GM19043 (cell line): ENCODE measurements around the gene SCYGR7.
"Not testable (repeated sequence)": the region's sequence is repeated elsewhere in the genome, so short reads cannot be mapped to it uniquely, and the experiment has no call there.

Experiments used
- ATAC-seq: cut with Tn5 transposase; IDR thresholded peaks from one replicate; pipeline ENCODE4 v1.9.1; 2021; ENCODE audit warnings: low read depth; ENCODE audit not compliant: unreplicated experiment

Gene SCYGR7

DNA sequence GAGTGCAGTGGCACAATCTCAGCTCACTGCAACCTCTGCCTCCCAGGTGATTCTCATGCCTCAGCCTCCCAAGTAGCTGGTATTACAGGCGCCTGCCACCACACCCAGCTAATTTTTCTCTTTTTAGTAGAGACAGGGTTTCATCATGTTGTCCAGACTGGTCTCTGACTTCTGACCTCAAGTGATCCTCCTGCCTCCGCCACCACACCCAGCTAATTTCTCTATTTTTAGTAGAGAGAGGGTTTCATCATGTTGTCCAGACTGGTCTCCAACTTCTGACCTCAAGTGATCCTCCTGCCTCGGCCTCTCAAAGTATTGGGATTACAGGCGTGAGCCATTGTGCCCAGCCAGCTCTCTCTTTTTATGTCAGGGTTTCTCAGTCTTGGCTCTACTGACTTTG, 28.1 kb downstream of the SCYGR7 start:
- ATAC-seq = not testable (repeated sequence)

DNA sequence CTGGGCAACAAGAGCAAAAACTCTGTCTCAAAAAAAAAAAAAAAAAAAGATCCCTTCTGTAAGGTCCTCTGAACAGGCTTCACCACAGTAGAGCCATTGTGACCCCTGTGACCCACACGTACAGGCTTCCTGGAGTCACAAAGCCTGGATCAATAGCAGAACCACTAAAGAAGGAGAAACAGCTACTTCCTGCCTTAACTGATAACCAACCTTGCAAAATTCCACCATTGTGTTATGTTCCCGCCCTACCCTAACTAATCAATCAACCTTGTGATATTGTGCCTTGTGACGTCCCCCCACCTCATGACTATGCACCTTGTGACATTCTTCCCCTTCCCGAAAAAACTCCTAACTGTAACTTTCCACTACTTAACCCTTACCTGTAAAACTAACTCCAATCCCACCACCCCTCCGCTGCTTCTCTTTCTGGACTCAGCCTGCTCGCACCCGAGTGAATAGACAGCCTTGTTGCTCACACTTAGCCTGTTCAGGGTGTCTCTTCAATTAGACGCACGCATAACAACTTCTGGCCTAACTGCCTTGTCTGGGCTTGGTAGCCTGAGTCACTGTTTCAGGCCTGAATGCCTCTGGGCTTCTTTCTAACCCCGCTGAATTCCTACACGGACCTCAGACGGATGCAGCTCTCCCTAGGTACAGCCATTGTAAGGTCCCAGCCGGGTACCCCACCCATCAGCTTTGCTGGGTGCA, 31.4 kb downstream of the SCYGR7 start:
- no peak for ATAC-seq

DNA sequence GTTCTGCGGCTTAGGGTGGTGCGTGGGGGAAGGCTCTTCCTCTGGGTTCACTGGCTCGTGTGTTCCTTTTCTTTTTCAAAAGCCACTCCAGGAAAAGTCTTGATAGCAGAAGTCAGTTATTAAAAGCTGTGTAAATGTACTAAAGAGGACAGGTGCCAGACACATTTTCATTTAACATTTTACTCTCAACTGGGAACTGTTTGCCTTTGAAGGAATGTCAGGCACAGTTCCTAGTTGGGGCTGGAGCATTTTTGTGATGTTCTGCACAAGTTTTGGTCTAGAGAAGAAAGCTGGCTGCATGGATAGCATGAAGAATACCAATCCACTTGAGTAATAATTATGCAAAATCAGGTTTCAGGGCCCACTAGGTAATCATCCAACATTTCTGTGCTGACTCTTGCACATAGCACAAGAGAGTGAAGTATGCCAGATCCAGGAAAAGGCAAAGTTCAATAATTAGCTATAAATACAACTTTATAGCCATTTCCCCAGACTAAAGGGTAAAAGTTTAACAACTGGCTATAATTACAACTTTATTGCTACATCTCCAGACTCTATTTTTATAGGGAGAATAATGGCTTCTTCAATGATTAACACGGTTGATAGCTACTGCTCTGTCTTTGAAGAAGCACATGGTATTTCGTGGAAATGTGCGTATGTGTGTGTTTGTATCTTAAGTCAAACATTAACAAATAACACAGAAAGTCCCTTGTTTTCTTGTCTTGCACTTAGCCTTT, 33.8 kb downstream of the SCYGR7 start:
- no peak for ATAC-seq

DNA sequence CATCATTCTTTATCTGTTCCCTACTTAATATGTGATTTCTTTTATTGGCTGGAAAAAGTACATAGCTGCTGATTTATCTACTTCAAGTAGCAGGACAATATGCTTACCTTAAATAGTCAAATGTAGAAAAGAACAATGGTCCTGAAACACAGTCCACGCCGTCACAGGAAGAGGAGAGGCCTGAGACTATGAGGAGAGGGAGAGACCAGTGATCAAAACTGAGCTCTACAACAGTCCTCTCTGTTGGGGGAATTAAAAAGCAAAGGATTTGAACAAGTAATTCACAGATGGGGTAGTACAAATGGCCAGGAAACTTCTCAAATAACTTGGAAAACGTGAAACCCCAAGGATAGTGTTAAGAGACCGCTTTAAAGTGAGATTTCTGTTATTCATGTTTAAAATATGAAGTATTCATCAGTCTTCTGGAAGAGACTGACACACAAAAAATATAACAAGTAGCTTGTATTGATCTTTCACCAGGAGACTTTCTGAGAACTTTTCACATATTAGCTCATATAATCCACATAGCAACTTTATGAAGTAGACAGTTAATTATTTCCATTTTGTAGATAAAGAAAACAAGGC, 37.7 kb downstream of the SCYGR7 start:
- ATAC-seq = no peak

DNA sequence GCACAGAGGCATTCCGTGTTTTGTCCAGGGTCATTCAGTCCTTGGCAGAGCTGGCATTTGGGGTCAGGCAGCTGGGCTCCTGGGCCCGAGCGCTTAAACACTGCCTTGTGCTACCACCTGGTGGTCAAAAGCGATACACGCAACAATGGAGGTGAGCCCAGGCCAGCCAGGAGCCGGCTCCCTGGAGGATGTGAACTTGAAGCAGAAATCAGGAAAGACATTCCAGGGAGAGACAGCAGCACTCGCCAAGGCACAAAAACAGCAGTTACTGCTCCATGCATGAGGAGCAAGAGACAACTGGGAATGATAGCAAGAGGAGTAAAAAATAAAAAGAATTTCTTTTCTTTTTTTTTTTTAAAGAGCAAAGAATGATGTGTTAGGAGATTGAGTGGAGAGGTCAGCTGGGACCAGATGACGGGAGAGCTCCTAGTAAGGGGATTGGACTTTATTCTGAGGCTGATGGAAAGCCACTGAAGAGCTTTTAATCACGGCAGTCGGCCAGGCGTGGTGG, 38.3 kb downstream of the SCYGR7 start:
- peak; percentile 97 for ATAC-seq

DNA sequence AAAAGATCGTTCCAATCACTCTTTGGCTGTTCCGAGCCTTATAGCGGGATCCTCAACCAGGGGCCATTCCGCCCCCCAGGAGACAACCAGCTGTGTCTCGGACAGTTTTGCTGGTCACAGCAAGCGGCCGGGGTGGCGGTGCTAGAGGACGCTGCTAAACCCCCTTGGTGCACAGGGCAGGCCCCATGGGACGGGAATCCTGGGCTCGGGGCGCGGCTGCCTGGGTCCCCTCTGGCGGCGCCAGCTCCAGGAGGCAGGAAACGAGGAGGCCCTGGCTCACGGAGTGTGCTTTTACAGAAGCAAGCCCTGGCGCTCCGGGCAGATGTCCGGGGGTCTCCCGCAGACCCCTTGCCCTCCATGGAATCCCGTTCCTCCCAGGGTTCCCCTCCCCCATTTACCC, 39.7 kb downstream of the SCYGR7 start:
- ATAC-seq = no peak

DNA sequence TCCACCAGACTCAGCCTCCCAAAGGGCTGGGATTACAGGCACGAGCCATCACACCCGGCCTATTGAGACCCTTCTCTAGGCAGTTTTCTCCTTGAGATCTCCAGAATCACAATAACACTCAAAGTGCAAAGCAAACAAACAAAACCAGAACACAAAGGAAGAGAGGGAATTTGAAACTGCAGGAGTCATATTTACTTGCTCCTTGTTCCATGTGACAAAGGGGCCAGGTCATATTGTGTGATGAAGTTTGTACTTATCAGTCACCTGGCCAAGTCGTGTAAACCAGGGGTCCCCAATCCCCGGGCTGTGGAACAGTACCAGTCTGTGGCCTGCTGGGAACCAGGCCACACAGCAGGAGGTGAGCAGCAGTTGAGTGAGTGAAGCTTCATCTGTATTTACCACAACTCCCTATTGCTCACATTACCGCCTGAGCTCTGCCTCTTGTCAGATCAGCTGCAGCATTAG, 44.1 kb downstream of the SCYGR7 start:
- no peak for ATAC-seq

DNA sequence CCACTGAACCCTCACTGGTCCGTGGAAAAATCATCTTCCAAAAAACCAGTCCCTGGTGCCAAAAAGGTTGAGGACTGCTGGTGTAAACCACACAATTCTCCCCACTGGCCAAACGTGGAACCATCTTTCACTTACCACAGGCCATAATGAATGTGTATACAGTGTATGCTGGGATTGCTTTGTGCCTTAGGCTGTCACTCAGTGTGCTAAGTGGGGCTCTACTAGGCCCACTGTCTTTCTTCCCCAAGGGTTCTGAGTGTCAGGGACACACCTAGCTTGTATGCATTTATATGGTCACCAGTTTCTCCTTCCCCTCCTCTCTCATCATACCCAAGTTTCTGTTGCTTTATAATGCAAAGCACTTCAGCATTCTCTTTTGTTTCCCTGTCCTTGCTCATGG, 44.8 kb downstream of the SCYGR7 start:
- no peak for ATAC-seq

DNA sequence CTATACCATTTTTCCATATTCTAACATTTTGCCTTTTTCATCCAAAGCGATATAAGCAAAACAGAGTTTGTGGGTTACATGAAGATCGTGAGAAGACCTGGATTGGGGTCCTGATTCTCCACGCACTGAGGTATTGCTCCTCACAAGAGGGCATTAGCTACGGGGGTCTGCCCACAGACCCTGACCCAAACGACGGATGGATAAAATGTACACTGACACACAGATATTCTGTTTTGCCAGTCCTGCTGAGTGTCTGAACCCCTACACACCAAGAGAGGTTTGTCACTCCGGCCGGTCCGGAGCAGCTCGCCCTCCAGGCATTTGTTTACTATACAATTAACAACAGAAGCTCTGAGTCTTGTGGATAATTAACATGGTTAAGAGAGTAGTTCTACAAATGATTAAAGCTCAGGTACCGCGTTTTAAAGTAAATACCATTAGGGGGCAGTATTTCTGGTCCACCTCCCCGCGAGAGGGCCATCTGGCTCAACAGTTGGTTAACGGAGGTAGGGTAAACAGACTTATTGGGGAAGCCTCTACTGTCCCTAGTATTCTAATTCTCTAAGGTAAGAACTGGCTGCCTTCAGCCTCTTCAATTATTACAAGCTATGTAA, 46.0 kb downstream of the SCYGR7 start:
- ATAC-seq = no peak

DNA sequence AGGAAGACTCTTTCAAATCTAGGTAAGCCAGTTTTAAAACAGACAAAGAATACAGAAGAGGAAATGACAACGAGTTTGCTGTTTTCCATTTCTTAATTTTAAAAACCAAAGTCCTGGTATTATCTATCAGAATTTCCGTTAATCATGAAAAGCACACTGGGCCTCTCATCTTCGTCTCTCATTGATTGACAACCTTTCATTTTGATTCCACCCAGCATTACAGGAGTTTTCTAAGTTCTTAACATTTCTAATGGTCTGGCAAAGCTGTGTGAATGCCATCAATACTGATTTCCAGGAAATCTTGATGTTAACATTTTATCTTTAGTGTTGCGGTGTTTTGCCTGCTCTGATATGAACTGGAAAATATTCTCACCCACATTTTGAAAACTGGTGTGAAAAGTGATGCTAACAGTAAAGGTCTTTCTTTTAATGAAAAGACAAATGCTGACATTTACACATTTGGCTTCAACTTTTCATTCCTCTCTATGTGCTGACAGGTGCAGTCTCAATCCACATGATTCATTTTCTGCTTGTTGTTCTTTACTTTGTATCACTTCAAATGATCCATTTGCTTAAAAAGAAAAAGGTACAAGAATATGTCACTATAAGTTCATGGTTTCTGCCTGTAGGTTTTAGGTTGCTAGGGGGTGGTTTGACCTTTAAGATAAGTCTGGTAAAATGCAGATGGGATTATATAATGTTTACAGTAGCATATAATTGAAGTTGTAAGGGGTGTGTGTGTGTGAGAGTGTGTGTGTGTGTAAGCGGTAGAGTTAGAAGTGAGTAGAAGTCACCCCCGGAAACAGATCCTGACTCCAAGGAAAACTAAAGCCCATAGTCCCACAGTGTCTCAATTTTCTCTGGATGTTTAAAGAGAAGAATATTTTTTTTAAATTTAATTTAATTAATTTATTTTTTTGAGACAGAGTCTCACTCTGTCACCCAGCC, 47.0 kb downstream of the SCYGR7 start:
- ATAC-seq = no peak
